Tibial nerve (tissue), 4 donors: ENCODE data around the gene PRDX3. TPM values are rescaled to one million over a fixed set of nuclear protein-coding genes. Genes with fewer than 3 reads are reported as not detected.

Experiments used
- DNase-seq, 2 donors: peaks; one replicate each; pipeline ENCODE4 v3.0.0-alpha.2; 2019; ENCODE audit warnings: low spot score in 2 of 2
- H3K27ac ChIP-seq, 4 donors: fragments of 200-600 bp; sonication (generic) in 3 of 4; one replicate each; pipeline ENCODE4 v1.5.1; 2017 to 2019; ENCODE audit warnings: mild to moderate bottlenecking in 1 of 4
- H3K27me3 ChIP-seq, 2 donors: fragments of 200-600 bp; sonication (generic) in 1 of 2; one replicate each; pipeline versions ENCODE4 v1.5.1 to v1.6.0; 2017 to 2019
- H3K36me3 ChIP-seq, 3 donors: fragments of 200-600 bp; sonication (generic); one replicate each; pipeline ENCODE4 v1.5.1; 2018 to 2019
- H3K4me1 ChIP-seq, 4 donors: fragments of 200-600 bp; sonication (generic) in 3 of 4; one replicate each; pipeline ENCODE4 v1.5.1; 2017 to 2019
- H3K4me3 ChIP-seq, 4 donors: fragments of 200-600 bp; sonication (generic) in 3 of 4; one replicate each; pipeline ENCODE4 v1.5.1; 2017 to 2019; ENCODE audit warnings: mild to moderate bottlenecking in 1 of 4, moderate library complexity in 1 of 4
- H3K9me3 ChIP-seq, 4 donors: fragments of 200-600 bp; sonication (generic) in 3 of 4; one replicate each; pipeline ENCODE4 v1.5.1; 2017 to 2019
- CTCF ChIP-seq, 5 experiments: fragments of 200-600 bp in 3 of 5; fragments of 450-650 bp in 2 of 5; sonication (generic) in 3 of 5; IDR thresholded peaks; one replicate each; pipeline ENCODE4 v1.5.1; 2016 to 2019; ENCODE audit warnings: antibody characterized with exemption in 5 of 5, mild to moderate bottlenecking in 3 of 5, moderate library complexity in 2 of 5
- EP300 ChIP-seq, 2 donors: sonication (generic); formaldehyde crosslinking; IDR thresholded peaks; one replicate each; pipeline ENCODE4 v1.6.1; 2017; ENCODE audit warnings: antibody characterized with exemption in 2 of 2, mild to moderate bottlenecking in 1 of 2
- POLR2A ChIP-seq, 2 donors: fragments of 450-650 bp; IDR thresholded peaks; one replicate each; pipeline ENCODE4 v1.6.1; 2017; ENCODE audit warnings: antibody characterized with exemption in 2 of 2, mild to moderate bottlenecking in 2 of 2, moderate library complexity in 2 of 2
- WGBS, 2 donors: methylation state at CpG; one replicate each; pipeline ENCODE4 v1.1.5; 2018; 5-methylcytosine and 5-hydroxymethylcytosine counted together
- total RNA-seq, 4 donors: library from RNA; depleted of rRNA; stranded (reverse); fragments of >200 nt; gene quantifications; one replicate each; pipeline ENCODE4 v1.1.0, GENCODE V29; 2016

PRDX3 gene
- total RNA-seq, 4 donors from 2014 or later, result 79.5 to 93.3 (median 84.2) TPM

- DNase-seq, result no peak
- no peaks in the 10 kb centered on the region for H3K9me3 ChIP-seq
- peaks cover 0 to 69% (median 23%) of the 10 kb centered on the region in 4 donors for H3K4me1 ChIP-seq
- no peaks in the 10 kb centered on the region for H3K27me3 ChIP-seq
- WGBS, 2 donors, result 31 to 32% methylated on average over 9 of the region's 9 CpGs
- peak overlapping the region; percentile 13 to 94 (median 46) for H3K4me3 ChIP-seq
- peak overlapping the region; percentile 90 to 99 (median 97) for H3K27ac ChIP-seq
- H3K36me3 ChIP-seq, result no peaks in the 10 kb centered on the region
- TF ChIP-seq EP300 (IDR thresholded peaks at IDR 0.05) (no peak), CTCF (IDR thresholded peaks at IDR 0.05) (peak in 3 of 5 experiments; percentile 1 to 17 (median 6)), POLR2A (IDR thresholded peaks at IDR 0.05) (peak in 1 of 2 donors; percentile 8)
These were observed 31.2 kb upstream of the PRDX3 start for GRCh38 chr10:119209736-119210355.

GRCh38 chr10:119209035-119209735 is 30.6 kb upstream of the PRDX3 start:
- DNase-seq, result peak; percentile 65 to 88
- Histone ChIP-seq H3K36me3 (no peaks in the 10 kb centered on the region), H3K27ac (peak overlapping the region; percentile 90 to 99 (median 97)), H3K27me3 (no peaks in the 10 kb centered on the region), H3K4me1 (peaks cover 0 to 65% (median 23%) of the 10 kb centered on the region in 4 donors), H3K9me3 (no peaks in the 10 kb centered on the region), H3K4me3 (peak overlapping the region; percentile 74 to 97 (median 86))
- peak; percentile 71 to 89 (median 77) for TF ChIP-seq CTCF (IDR thresholded peaks at IDR 0.05)
- TF ChIP-seq POLR2A (IDR thresholded peaks at IDR 0.05), result peak in 1 of 2 donors; percentile 13
- TF ChIP-seq EP300 (IDR thresholded peaks at IDR 0.05), result no peak
- 12 to 13% methylated on average over 15 of the region's 15 CpGs for WGBS, 2 donors

- WGBS, 2 donors, result 7 to 10% methylated on average over 3 of the region's 3 CpGs
These were observed 29.9 kb upstream of the PRDX3 start for GRCh38 chr10:119208553-119208940.

GRCh38 chr10:119207713-119208552 is 29.3 kb upstream of the PRDX3 start:
- peak in 1 of 2 donors; percentile 29 for TF ChIP-seq POLR2A (IDR thresholded peaks at IDR 0.05)
- no peak for TF ChIP-seq CTCF (IDR thresholded peaks at IDR 0.05)
- peak in 1 of 2 donors; percentile 46 for TF ChIP-seq EP300 (IDR thresholded peaks at IDR 0.05)
- H3K27me3 ChIP-seq, result no peaks in the 10 kb centered on the region
- H3K4me3 ChIP-seq, result peak overlapping the region; percentile 74 to 97 (median 86)
- DNase-seq, result peak in 1 of 2 donors; percentile 58
- H3K36me3 ChIP-seq, result no peaks in the 10 kb centered on the region
- no peaks in the 10 kb centered on the region for H3K9me3 ChIP-seq
- peak overlapping the region; percentile 90 to 99 (median 97) for H3K27ac ChIP-seq
- peaks cover 0 to 52% (median 19%) of the 10 kb centered on the region in 4 donors for H3K4me1 ChIP-seq
- WGBS, 2 donors, result 0% methylated on average over 24 to 48 of the region's 62 CpGs

More at GRCh38 chr10:119208553-119208940, 29.9 kb upstream of the PRDX3 start:
- H3K9me3 ChIP-seq, result no peaks in the 10 kb centered on the region
- H3K27ac ChIP-seq, result peak overlapping the region; percentile 90 to 99 (median 97)
- peak overlapping the region; percentile 74 to 97 (median 86) for H3K4me3 ChIP-seq
- peaks cover 0 to 59% (median 22%) of the 10 kb centered on the region in 4 donors for H3K4me1 ChIP-seq
- no peaks in the 10 kb centered on the region for H3K27me3 ChIP-seq
- H3K36me3 ChIP-seq, result no peaks in the 10 kb centered on the region
- no peak for DNase-seq
- TF ChIP-seq POLR2A (IDR thresholded peaks at IDR 0.05), result no peak
- no peak for TF ChIP-seq CTCF (IDR thresholded peaks at IDR 0.05)
- TF ChIP-seq EP300 (IDR thresholded peaks at IDR 0.05), result no peak
